Skeletal muscle satellite cell (primary cell): ENCODE measurements around the gene EIF2S2. TPM values are rescaled to one million over a fixed set of nuclear protein-coding genes. Genes with fewer than 3 reads are reported as not detected.
"Not testable (repeated sequence)": the region's sequence is repeated elsewhere in the genome, so short reads cannot be mapped to it uniquely, and the experiment has no call there.

ENCODE experiments used
- H3K27me3 ChIP-seq: 2 replicates; pipeline ENCODE4 v1.7.0; 2013; ENCODE audit warnings: low read length; ENCODE audit not compliant: control insufficient read depth, insufficient read depth
- H3K36me3 ChIP-seq: 2 replicates; pipeline ENCODE4 v1.7.0; 2013; ENCODE audit warnings: mild to moderate bottlenecking, control low read depth, low read length; ENCODE audit not compliant: insufficient read depth
- H3K4me1 ChIP-seq: 2 replicates; pipeline ENCODE4 v1.7.0; 2013; ENCODE audit warnings: low read length; ENCODE audit not compliant: control insufficient read depth, insufficient read depth
- H3K4me2 ChIP-seq: 2 replicates; pipeline ENCODE4 v1.7.0; 2013; ENCODE audit warnings: mild to moderate bottlenecking, low read length
- H3K4me3 ChIP-seq: 2 replicates; pipeline ENCODE4 v1.7.0; 2013; ENCODE audit warnings: low read length
- H3K9ac ChIP-seq: 2 replicates; pipeline ENCODE4 v1.7.0; 2013; ENCODE audit warnings: mild to moderate bottlenecking, low read depth, low read length, moderate library complexity
- H3K9me3 ChIP-seq: replicated peaks from 2 replicates; pipeline ENCODE4 v1.7.0; 2013; ENCODE audit warnings: mild to moderate bottlenecking, control low read depth, low read length
- total RNA-seq: library from RNA; depleted of rRNA; stranded (reverse); fragments of >200 nt; gene quantifications from 2 replicates; pipeline ENCODE4 v1.2.3, GENCODE V29; 2012; rRNA removed

EIF2S2 gene
- 91.5 and 119 TPM in 2 replicates for total RNA-seq

GRCh38 chr20:34111702-34112599, at the start of gene EIF2S2:
TSS of gene EIF2S2 (minus strand) at chr20:34112243. CDS start at chr20:34112110, 133 bp downstream.
- peaks cover 25% of the 10 kb centered on the region for H3K4me1 ChIP-seq
- peaks cover 3% of the 10 kb centered on the region for H3K27me3 ChIP-seq
- peak within 1 kb of the TSS; percentile 99 for H3K9ac ChIP-seq
- H3K9me3 ChIP-seq: no peaks in the 10 kb centered on the region
- peaks cover 18% of the 10 kb centered on the region for H3K36me3 ChIP-seq
- H3K4me3 ChIP-seq: peak within 1 kb of the TSS; percentile 96
- H3K4me2 ChIP-seq: peak within 1 kb of the TSS; percentile 84

- H3K4me1 ChIP-seq, H3K4me2 ChIP-seq, H3K36me3 ChIP-seq, H3K4me3 ChIP-seq, H3K9me3 ChIP-seq, H3K9ac ChIP-seq: not testable (repeated sequence)
- H3K27me3 ChIP-seq: peaks cover 12% of the 10 kb centered on the region
Measured at GRCh38 chr20:34157697-34158096, 45.7 kb upstream of the EIF2S2 start.

- H3K9ac ChIP-seq: no peak overlapping the region
- H3K27me3 ChIP-seq: peaks cover 19% of the 10 kb centered on the region
- no peaks in the 10 kb centered on the region for H3K36me3 ChIP-seq
- no peak overlapping the region for H3K4me2 ChIP-seq
- H3K4me3 ChIP-seq: no peak overlapping the region
- no peaks in the 10 kb centered on the region for H3K4me1 ChIP-seq
- H3K9me3 ChIP-seq: no peaks in the 10 kb centered on the region
Measured at GRCh38 chr20:34155836-34156235, 43.8 kb upstream of the EIF2S2 start.

- H3K27me3 ChIP-seq: peaks cover 23% of the 10 kb centered on the region
- H3K4me1 ChIP-seq, H3K9ac ChIP-seq, H3K36me3 ChIP-seq, H3K4me2 ChIP-seq, H3K9me3 ChIP-seq, H3K4me3 ChIP-seq: not testable (repeated sequence)
Measured at GRCh38 chr20:34153169-34153568, 41.1 kb upstream of the EIF2S2 start.

- H3K4me3 ChIP-seq, H3K9ac ChIP-seq, H3K9me3 ChIP-seq, H3K36me3 ChIP-seq, H3K4me2 ChIP-seq, H3K4me1 ChIP-seq: not testable (repeated sequence)
- peaks cover 23% of the 10 kb centered on the region for H3K27me3 ChIP-seq
Measured at GRCh38 chr20:34152073-34152472, 40.0 kb upstream of the EIF2S2 start.

- Histone ChIP-seq H3K4me1 (no peaks in the 10 kb centered on the region), H3K4me2 (no peak overlapping the region), H3K9me3 (no peaks in the 10 kb centered on the region), H3K9ac (no peak overlapping the region), H3K36me3 (no peaks in the 10 kb centered on the region), H3K27me3 (peaks cover 23% of the 10 kb centered on the region), H3K4me3 (no peak overlapping the region)
Measured at GRCh38 chr20:34150306-34151000, 38.4 kb upstream of the EIF2S2 start.

- Histone ChIP-seq H3K4me3 (no peak overlapping the region), H3K27me3 (peaks cover 22% of the 10 kb centered on the region), H3K4me1 (no peaks in the 10 kb centered on the region), H3K9me3 (no peaks in the 10 kb centered on the region), H3K4me2 (no peak overlapping the region), H3K36me3 (no peaks in the 10 kb centered on the region), H3K9ac (no peak overlapping the region)
Measured at GRCh38 chr20:34145280-34145819, 33.3 kb upstream of the EIF2S2 start.

GRCh38 chr20:34143951-34144350, 31.9 kb upstream of the EIF2S2 start:
- H3K4me2 ChIP-seq: no peak overlapping the region
- peaks cover 25% of the 10 kb centered on the region for H3K27me3 ChIP-seq
- no peaks in the 10 kb centered on the region for H3K36me3 ChIP-seq
- H3K4me3 ChIP-seq: no peak overlapping the region
- H3K9me3 ChIP-seq: no peaks in the 10 kb centered on the region
- H3K4me1 ChIP-seq: no peaks in the 10 kb centered on the region
- no peak overlapping the region for H3K9ac ChIP-seq

GRCh38 chr20:34142121-34142520, 30.1 kb upstream of the EIF2S2 start:
- no peak overlapping the region for H3K9ac ChIP-seq
- H3K27me3 ChIP-seq: peaks cover 28% of the 10 kb centered on the region
- H3K4me2 ChIP-seq: no peak overlapping the region
- no peaks in the 10 kb centered on the region for H3K9me3 ChIP-seq
- no peaks in the 10 kb centered on the region for H3K4me1 ChIP-seq
- H3K4me3 ChIP-seq: no peak overlapping the region
- H3K36me3 ChIP-seq: no peaks in the 10 kb centered on the region

GRCh38 chr20:34141293-34141692, 29.2 kb upstream of the EIF2S2 start:
- H3K27me3 ChIP-seq: peaks cover 28% of the 10 kb centered on the region
- no peaks in the 10 kb centered on the region for H3K4me1 ChIP-seq
- no peak overlapping the region for H3K9ac ChIP-seq
- H3K4me3 ChIP-seq: no peak overlapping the region
- no peak overlapping the region for H3K4me2 ChIP-seq
- H3K9me3 ChIP-seq: no peaks in the 10 kb centered on the region
- H3K36me3 ChIP-seq: no peaks in the 10 kb centered on the region

GRCh38 chr20:34135525-34136275, 23.7 kb upstream of the EIF2S2 start:
- H3K36me3 ChIP-seq: not testable (repeated sequence)

More at GRCh38 chr20:34135525-34136275, 23.7 kb upstream of the EIF2S2 start:
- H3K9me3 ChIP-seq, H3K4me2 ChIP-seq, H3K4me1 ChIP-seq, H3K9ac ChIP-seq, H3K4me3 ChIP-seq: not testable (repeated sequence)
- peaks cover 36% of the 10 kb centered on the region for H3K27me3 ChIP-seq
